ENCODE data around the gene OTUD7B.
A peak's percentile ranks its signal among the peaks of the same experiment; 100 is the strongest.

Gene OTUD7B

GRCh38 chr1:149916193-149916897, 94.2 kb downstream of the OTUD7B start:
- peak; percentile 22 for DNase-seq

DNA sequence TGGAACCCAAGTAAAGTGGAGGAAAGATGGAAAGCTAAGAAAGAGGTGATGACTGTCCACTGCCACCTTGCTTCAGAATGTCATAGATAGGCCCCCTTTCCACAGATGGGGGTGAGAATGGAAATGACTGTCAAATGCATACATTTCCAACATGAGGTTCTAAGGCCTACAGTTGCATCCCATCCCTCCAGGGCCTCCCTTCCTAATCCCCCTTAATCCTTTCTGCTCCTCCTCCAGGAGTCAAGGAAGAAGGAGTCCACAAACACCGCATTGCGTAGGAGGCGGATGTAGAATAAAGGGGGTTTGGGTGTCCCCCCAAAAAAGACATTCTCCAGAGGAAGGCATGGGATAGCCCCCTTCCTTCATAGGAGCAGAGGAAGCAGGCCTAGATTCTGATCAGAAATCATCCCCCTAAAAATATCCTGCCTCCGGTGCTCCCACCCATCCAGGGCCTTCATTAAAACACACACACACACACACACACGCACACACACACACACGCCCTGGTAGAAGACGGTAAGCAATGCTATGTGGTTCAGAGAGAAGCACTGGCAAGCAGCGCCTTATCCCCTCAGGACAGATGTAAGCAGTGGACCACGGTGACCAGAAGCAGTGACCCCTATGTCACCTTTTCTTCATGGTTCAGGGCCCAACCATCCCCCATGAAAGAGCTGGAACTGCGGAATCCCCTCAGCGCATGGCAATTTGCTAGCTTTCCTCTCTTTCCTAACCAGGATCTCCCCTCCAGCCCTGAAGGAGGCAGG, 94.9 kb downstream of the OTUD7B start:
- no peak for DNase-seq

DNA sequence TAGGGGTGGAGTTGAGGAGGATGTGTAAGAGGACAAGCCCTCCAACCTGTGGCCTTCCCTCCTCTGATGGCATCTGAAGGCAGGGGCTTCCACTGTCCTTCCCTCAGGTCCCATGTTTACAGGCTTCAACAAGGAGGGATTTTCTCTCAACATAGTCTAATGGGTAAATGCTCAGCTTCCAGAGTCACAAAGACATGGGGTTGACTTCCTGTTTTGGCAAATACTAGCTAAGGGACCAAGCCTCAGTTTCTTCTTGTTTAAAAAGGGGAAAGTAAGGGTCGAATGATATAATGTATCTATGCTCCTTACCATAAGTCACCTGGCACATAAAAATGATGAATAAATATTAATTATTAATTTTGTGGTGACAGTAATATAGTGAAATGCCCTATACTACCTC, 96.0 kb downstream of the OTUD7B start:
- no peak for DNase-seq

DNA sequence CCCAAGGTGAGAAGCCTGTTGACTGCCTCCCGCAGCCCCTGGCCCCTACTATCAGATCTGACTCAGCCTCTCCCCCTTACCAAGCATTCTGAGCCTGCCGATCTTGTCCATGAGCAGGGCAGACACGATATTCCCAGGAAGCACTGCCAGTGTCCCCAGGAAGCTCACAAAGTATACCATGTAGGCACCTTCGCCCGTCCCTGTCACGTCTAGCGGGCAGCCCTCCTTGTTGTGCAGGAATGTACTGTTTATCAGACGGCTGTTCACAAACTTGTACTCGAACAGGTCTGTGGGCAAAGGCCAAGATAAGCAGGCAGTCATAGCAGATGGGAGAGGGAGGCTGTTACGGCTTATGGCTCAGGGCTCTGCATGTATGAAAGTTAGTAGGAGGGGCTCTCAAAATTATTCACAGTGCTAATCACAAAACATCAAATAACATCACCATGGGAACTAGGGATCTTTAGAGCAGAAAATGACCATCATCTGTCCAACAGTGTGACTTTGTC, 103.9 kb downstream of the OTUD7B start:
- DNase-seq = no peak

GRCh38 chr1:149903836-149904491, 106.6 kb downstream of the OTUD7B start:
- DNase-seq = no peak

DNA sequence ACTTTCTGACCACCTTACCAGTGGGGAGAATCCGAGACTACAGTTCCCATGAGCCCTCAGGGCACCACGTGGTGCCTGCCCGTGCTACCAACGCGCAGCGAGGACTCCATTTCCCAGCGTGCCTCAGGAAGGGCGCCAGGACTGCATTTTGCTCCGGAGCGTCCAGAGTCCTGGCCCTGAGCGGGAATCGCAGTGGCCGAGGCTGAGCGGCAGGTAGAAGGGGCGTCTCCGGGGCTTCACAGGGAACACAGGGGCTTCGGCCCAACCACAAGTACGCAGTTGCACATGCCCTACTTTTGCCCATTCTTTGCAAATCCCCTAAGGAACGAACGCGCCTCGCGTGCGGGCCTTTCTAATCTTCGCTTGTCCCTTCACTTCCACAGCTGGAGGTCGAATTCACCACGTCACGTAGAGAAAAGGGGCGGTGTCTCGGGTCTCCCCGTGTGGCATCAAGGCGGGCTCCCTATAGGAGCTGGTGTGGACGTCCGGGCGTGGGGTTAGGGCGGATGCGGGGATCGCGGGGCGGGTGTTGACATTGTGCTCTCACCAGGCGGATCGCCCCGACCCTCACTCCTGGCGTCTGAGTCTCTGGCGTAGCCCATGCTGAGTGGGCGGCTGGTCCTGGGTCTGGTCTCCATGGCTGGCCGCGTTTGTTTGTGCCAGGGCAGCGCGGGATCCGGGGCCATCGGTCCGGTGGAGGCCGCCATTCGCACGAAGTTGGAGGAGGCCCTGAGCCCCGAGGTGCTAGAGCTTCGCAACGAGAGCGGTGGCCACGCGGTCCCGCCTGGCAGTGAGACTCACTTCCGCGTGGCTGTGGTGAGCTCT, 110.9 kb downstream of the OTUD7B start, which contains the start of gene BOLA1:
Gene BOLA1 (plus strand): TSS at position 109 of the 825 bp plus-strand sequence. CDS start 492 bp downstream, at position 601.
- peak; percentile 95 for DNase-seq

GRCh38 chr1:149896575-149896974, 114.0 kb downstream of the OTUD7B start:
- no peak for DNase-seq

- DNase-seq = peak; percentile 48
These were observed 121.6 kb downstream of the OTUD7B start for GRCh38 chr1:149888999-149889289.

DNA sequence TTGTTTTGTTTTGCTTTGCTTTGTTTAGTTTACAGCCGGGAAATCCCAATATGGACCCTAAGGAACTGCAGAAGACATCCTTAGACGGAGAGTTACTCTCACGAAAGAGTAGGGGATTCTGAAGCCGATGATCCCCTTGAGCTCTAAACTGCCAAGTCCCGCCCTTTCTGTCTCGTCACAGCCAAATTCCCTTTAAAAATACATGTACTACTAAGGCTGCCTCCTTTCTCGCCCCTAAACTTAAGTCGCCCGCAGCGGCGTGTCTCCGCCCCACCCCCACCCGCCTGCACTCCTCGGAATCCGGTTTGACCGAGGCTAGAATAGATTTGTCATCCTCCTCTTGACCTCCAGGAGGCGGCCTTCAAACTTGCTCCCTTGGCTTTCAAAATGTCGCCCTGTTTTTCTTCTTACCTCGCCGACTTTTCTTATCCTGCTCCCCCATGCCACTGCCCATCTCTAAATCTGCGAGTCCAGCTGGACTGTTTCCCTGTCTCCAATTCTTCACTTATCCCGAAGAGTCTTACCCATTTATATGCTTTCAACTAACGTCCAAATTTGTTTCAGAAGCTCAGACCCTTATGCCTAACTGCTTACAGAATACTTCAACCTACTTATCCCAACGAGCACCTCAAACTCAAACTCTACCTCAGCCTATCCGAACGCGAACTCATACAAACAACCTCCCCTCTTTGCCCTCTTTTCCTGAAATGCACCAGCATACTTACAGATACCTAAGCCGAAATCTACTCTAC, 122.1 kb downstream of the OTUD7B start:
- peak; percentile 93 for DNase-seq
